BJ (cell line): ENCODE results near the gene BCL6. TPM values are rescaled to one million over a fixed set of nuclear protein-coding genes. Genes with fewer than 3 reads are reported as not detected.

ENCODE experiments used
- CTCF ChIA-PET: fragments of 350-600 bp; formaldehyde crosslinking; extraction: SDS; loops from one replicate; lab custom pipeline; 2021; ENCODE audit warnings: antibody characterized with exemption, inconsistent platforms; lab: Yijun Ruan, JAX
- POLR2A ChIA-PET: fragments of 300-600 bp; sonication (Branson Sonifier 250); formaldehyde crosslinking; extraction: SDS; loops from one replicate; lab custom pipeline; 2021; ENCODE audit warnings: antibody characterized with exemption; lab: Charles Lee
- DNase-seq: peaks from one replicate; pipeline ENCODE4 v3.0.0-alpha.2; 2011; ENCODE audit warnings: low read depth
- H3K27me3 ChIP-seq: 2 replicates; pipeline ENCODE4 v1.6.0; 2011; ENCODE audit warnings: low read length; ENCODE audit not compliant: control insufficient read depth, insufficient read depth
- H3K36me3 ChIP-seq: 2 replicates; pipeline ENCODE4 v1.5.1; 2011; ENCODE audit warnings: low read length; ENCODE audit not compliant: control insufficient read depth, insufficient read depth
- H3K4me3 ChIP-seq: 2 replicates; pipeline ENCODE4 v1.5.1; 2011; ENCODE audit warnings: low read depth, mild to moderate bottlenecking, control low read depth, low read length
- polyA plus RNA-seq: library from polyadenylated mRNA; depleted of rRNA; stranded (reverse); fragments of >200 nt; gene quantifications from 2 replicates; pipeline ENCODE4 v1.2.3, GENCODE V29; 2011
- TF ChIP-seq, protein P1 (sequence below): IDR thresholded peaks from 2 replicates; pipeline ENCODE4 v1.5.1; 2011; ENCODE audit warnings: low read depth, mild to moderate bottlenecking, control low read depth, inconsistent platforms, low read length, moderate library complexity; ENCODE audit not compliant: insufficient read depth

Gene BCL6
- polyA plus RNA-seq, 1 experiment: 14.1 TPM

DNA sequence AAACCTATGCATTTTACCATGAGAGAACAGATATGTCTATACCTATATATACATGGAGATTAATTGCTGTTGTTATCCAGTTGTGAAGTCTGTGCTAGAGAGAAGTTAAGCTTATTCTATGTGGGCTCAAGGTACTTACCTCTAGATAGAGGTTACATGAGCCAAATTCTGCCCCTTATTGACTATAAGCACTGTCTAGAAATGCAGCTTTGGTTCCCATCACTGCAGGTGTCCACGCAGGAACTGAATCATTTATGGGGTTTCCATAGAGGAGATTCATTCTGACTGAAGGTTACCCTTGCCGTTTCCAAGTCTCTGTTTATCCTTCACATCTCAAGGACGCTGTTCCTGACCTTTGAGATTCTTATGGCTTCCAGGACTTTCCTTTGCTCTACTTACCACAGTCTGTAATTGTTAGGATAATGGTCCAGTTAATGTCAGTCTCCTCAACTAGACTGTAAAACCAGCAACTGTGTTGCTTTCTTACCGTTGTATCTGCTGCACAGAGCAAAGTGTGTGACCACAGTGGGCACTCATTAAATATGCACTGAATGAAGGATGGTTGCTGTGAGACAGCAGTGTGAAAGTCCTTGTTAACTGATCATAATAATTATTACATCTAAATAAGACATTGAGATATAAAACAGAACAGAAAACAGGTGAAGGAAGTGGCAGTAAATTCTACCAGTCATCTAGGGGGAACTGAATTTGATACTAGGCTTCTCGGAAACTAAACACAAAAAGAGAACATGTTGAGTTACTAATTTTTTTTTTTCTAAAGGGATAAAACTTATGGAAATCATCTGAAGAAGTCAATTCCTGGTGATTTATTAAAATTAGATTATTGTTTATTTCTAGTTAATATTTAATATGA is 44.0 kb upstream of the BCL6 start:
- no peak for DNase-seq
- H3K4me3 ChIP-seq: no peak overlapping the region
- TF ChIP-seq, protein P1, sequence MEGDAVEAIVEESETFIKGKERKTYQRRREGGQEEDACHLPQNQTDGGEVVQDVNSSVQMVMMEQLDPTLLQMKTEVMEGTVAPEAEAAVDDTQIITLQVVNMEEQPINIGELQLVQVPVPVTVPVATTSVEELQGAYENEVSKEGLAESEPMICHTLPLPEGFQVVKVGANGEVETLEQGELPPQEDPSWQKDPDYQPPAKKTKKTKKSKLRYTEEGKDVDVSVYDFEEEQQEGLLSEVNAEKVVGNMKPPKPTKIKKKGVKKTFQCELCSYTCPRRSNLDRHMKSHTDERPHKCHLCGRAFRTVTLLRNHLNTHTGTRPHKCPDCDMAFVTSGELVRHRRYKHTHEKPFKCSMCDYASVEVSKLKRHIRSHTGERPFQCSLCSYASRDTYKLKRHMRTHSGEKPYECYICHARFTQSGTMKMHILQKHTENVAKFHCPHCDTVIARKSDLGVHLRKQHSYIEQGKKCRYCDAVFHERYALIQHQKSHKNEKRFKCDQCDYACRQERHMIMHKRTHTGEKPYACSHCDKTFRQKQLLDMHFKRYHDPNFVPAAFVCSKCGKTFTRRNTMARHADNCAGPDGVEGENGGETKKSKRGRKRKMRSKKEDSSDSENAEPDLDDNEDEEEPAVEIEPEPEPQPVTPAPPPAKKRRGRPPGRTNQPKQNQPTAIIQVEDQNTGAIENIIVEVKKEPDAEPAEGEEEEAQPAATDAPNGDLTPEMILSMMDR: no peak
- H3K36me3 ChIP-seq: no peaks in the 10 kb centered on the region
- POLR2A ChIA-PET: interaction anchor here (0.6 kb wide), 1 partner anchor 12 kb away, joined by 5 read pairs; no protein-coding TSS in a partner anchor
- CTCF ChIA-PET: no interaction called here
- H3K27me3 ChIP-seq: no peaks in the 10 kb centered on the region

- POLR2A ChIA-PET: no interaction called here
- H3K4me3 ChIP-seq: no peak overlapping the region
- peak; percentile 65 for DNase-seq
- CTCF ChIA-PET: no interaction called here
- TF ChIP-seq, protein P1: no peak
- no peaks in the 10 kb centered on the region for H3K27me3 ChIP-seq
- no peaks in the 10 kb centered on the region for H3K36me3 ChIP-seq
These were observed 37.8 kb upstream of the BCL6 start for GRCh38 chr3:187783098-187783497.

GRCh38 chr3:187782006-187782405 is 36.7 kb upstream of the BCL6 start:
- H3K36me3 ChIP-seq: no peaks in the 10 kb centered on the region
- CTCF ChIA-PET: no interaction called here
- no peak for DNase-seq
- no peaks in the 10 kb centered on the region for H3K27me3 ChIP-seq
- POLR2A ChIA-PET: no interaction called here
- no peak overlapping the region for H3K4me3 ChIP-seq
- TF ChIP-seq, protein P1: no peak

GRCh38 chr3:187781001-187781400 is 35.7 kb upstream of the BCL6 start:
- no peak for DNase-seq
- no peaks in the 10 kb centered on the region for H3K36me3 ChIP-seq
- TF ChIP-seq, protein P1: no peak
- ChIA-PET CTCF (interaction anchor here (1.9 kb wide), 1 partner anchor 13 kb away, joined by 6 read pairs; no protein-coding TSS in a partner anchor), POLR2A (no interaction called here)
- no peak overlapping the region for H3K4me3 ChIP-seq
- no peaks in the 10 kb centered on the region for H3K27me3 ChIP-seq

GRCh38 chr3:187778726-187779125 is 33.5 kb upstream of the BCL6 start:
- TF ChIP-seq, protein P1: no peak
- ChIA-PET CTCF (interaction anchor here (1.3 kb wide), 1 partner anchor 9 kb away, joined by 3 read pairs; no protein-coding TSS in a partner anchor), POLR2A (no interaction called here)
- Histone ChIP-seq H3K4me3 (no peak overlapping the region), H3K36me3 (no peaks in the 10 kb centered on the region), H3K27me3 (no peaks in the 10 kb centered on the region)
- no peak for DNase-seq
